Heart left ventricle (tissue), 16 donors: ENCODE measurements around the gene RGS5. TPM values are rescaled to one million over a fixed set of nuclear protein-coding genes. Genes with fewer than 3 reads are reported as not detected.
A peak's percentile ranks its signal among the peaks of the same experiment; 100 is the strongest.

Experiments
- ATAC-seq, 4 donors: fragments of 200-7000 bp; cut with Tn5 transposase; one replicate each; pipeline ENCODE4 v1.9.1; 2020 to 2022; ENCODE audit warnings: moderate library complexity in 4 of 4, mild to moderate bottlenecking in 3 of 4, moderate number of reproducible peaks in 1 of 4
- DNase-seq, 5 donors: peaks; one replicate each; pipeline ENCODE4 v3.0.0-alpha.2; 2020
- H3K27ac ChIP-seq, 12 donors: fragments of 200-600 bp; sonication (generic) in 4 of 12; one replicate each; pipeline versions ENCODE4 v1.5.0 to v1.8.0; 2016 to 2022; ENCODE audit warnings: mild to moderate bottlenecking in 2 of 12
- H3K27me3 ChIP-seq, 9 donors: fragments of 200-600 bp; sonication (generic) in 2 of 9; one replicate each; pipeline versions ENCODE4 v1.5.1 to v1.8.0; 2016 to 2022; ENCODE audit warnings: mild to moderate bottlenecking in 3 of 9
- H3K36me3 ChIP-seq, 9 donors: fragments of 200-600 bp; sonication (generic) in 2 of 9; one replicate each; pipeline versions ENCODE4 v1.5.0 to v1.8.0; 2018 to 2022; ENCODE audit warnings: mild to moderate bottlenecking in 2 of 9
- H3K4me1 ChIP-seq, 12 donors: fragments of 200-600 bp; sonication (generic) in 4 of 12; one replicate each; pipeline versions ENCODE4 v1.5.0 to v1.8.0; 2016 to 2022; ENCODE audit warnings: mild to moderate bottlenecking in 3 of 12
- H3K4me3 ChIP-seq, 12 donors: fragments of 200-600 bp; sonication (generic) in 4 of 12; one replicate each; pipeline versions ENCODE4 v1.5.0 to v1.8.0; 2017 to 2022; ENCODE audit warnings: mild to moderate bottlenecking in 9 of 12, moderate library complexity in 4 of 12
- H3K9me3 ChIP-seq, 12 donors: fragments of 200-600 bp; sonication (generic) in 4 of 12; one replicate each; pipeline versions ENCODE4 v1.5.0 to v1.8.0; 2016 to 2022; ENCODE audit warnings: mild to moderate bottlenecking in 1 of 12
- CTCF ChIP-seq, 12 donors: fragments of 200-600 bp; sonication (generic) in 4 of 12; IDR thresholded peaks; one replicate each; pipeline versions ENCODE4 v1.5.0 to v1.8.0; 2018 to 2022; ENCODE audit warnings: antibody characterized with exemption in 12 of 12, mild to moderate bottlenecking in 5 of 12
- POLR2A ChIP-seq, 2 donors: fragments of 450-650 bp; IDR thresholded peaks; one replicate each; pipeline ENCODE4 v1.6.1; 2017; ENCODE audit warnings: antibody characterized with exemption in 2 of 2, mild to moderate bottlenecking in 2 of 2, moderate library complexity in 2 of 2
- WGBS, 4 donors: extraction: QIAGEN DNeasy Blood & Tissue Kit in 2 of 4; methylation state at CpG; one replicate each; pipeline versions ENCODE4 v1.1.5 to v1.1.7; 2013 to 2018; 5-methylcytosine and 5-hydroxymethylcytosine counted together
- intact Hi-C, 10 donors: fragments of 100-400 bp; cut with DNase I; formaldehyde crosslinking; loops; one replicate each; pipeline versions ENCODE4 v1.11.1 to v1.14.2; 2022
- polyA plus RNA-seq, 2 donors: library from polyadenylated mRNA; stranded (reverse); fragments of 200-250 nt; gene quantifications; one replicate each; pipeline ENCODE4 v1.2.3, GENCODE V29; 2013
- total RNA-seq, 9 donors: library from RNA; depleted of rRNA in 2 of 9; stranded (reverse); fragments of >200 nt in 2 of 9; fragmentation: NEBNext Ultra II Directional in 3 of 9; extraction: Animal tissue kit (Norgen Biotek cat#: 25700) in 3 of 9; gene quantifications; one replicate each; pipeline versions ENCODE4 v1.1.0 to v1.2.4, GENCODE V29; 2016 to 2023
- donor health status: ischemic (EF 13 %, LVEDD 7.1; RV severe dilation, severe dysfunction).
- donor health status: healthy with polysubstance abuse.
- donor health status: DM: no; HTN: yes; CAD: no.
- donor health status: DM: no; HTN: no; CAD: no.
- donor health status: ischemic (EF 25% LVEDD 6.9; RV normal size, moderate dysfunction).
- donor health status: ischemic (EF 25% LVEDD 5.7; RV mildly dilated, moderate dysfunction).
- donor health status: healthy.
- donor health status: DM: yes; HTN: yes; CAD: no.
- donor health status: ischemic (EF 35%, LVEDD 5.7; RV mildly dilated, moderate dysfunction).
- donor health status: nonischemic (EF 11% LVEDD 7.7; RV severe dilation, severe dysfunction).
- donor health status: DM: yes; HTN: yes; CAD: no.
- donor health status: PGD.
- donor health status: ischemic (EF 29% LVEDD 5.4; RV normal size, mild dysfunction).
- donor health status: nonischemic (EF 23%, LVEDD 6.1; RV moderate dilation, normal function).

The RGS5 gene
- total and polyA plus RNA-seq, 11 donors: 63.3 to 439 (median 199) TPM

- Histone ChIP-seq H3K9me3 (no peaks in the 10 kb centered on the region), H3K4me3 (no peak overlapping the region), H3K4me1 (no peaks in the 10 kb centered on the region), H3K36me3 (no peaks in the 10 kb centered on the region), H3K27ac (no peak overlapping the region), H3K27me3 (no peaks in the 10 kb centered on the region)
- ATAC-seq: no peak
- TF ChIP-seq CTCF (IDR thresholded peaks at IDR 0.05): no peak
- no peak for TF ChIP-seq POLR2A (IDR thresholded peaks at IDR 0.05)
- DNase-seq: no peak
- intact Hi-C loops: no loop called here
Measured at GRCh38 chr1:163119707-163120106, 83.0 kb downstream of the RGS5 start.

- 54 to 89% (median 77%) methylated on average over 1 of the region's 1 CpG for WGBS, 4 donors
- TF ChIP-seq POLR2A (IDR thresholded peaks at IDR 0.05) (no peak), CTCF (IDR thresholded peaks at IDR 0.05) (no peak)
- H3K36me3 ChIP-seq: no peaks in the 10 kb centered on the region
- no peaks in the 10 kb centered on the region for H3K4me1 ChIP-seq
- DNase-seq (no peak), ATAC-seq (no peak)
- peaks cover 0 to 2% (median 0%) of the 10 kb centered on the region in 9 donors for H3K27me3 ChIP-seq
- intact Hi-C loops: no loop called here
- no peak overlapping the region for H3K27ac ChIP-seq
- H3K4me3 ChIP-seq: no peak overlapping the region
- H3K9me3 ChIP-seq: no peaks in the 10 kb centered on the region
Measured at GRCh38 chr1:163115887-163116286, 86.8 kb downstream of the RGS5 start.

- Histone ChIP-seq H3K4me3 (no peak overlapping the region), H3K27me3 (peaks cover 0 to 2% (median 0%) of the 10 kb centered on the region in 9 donors), H3K27ac (no peak overlapping the region), H3K36me3 (no peaks in the 10 kb centered on the region), H3K4me1 (peaks cover 0 to 14% (median 0%) of the 10 kb centered on the region in 12 donors), H3K9me3 (no peaks in the 10 kb centered on the region)
- DNase-seq (no peak), ATAC-seq (no peak)
- WGBS, 4 donors: 93 to 96% (median 94%) methylated on average over 5 of the region's 5 CpGs
- intact Hi-C loops: loop anchor here in 1 of 10 donors (10.0 kb wide), 1 partner anchor 57 kb away; no protein-coding TSS in a partner anchor
- TF ChIP-seq POLR2A (IDR thresholded peaks at IDR 0.05): no peak
Measured at GRCh38 chr1:163107655-163108054, 95.1 kb downstream of the RGS5 start.

GRCh38 chr1:163106364-163106987, 96.2 kb downstream of the RGS5 start:
- intact Hi-C loops: loop anchor here in 1 of 10 donors (10.0 kb wide), 1 partner anchor 58 kb away; no protein-coding TSS in a partner anchor
- ATAC-seq (peak in 1 of 4 donors; percentile 45), DNase-seq (no peak)
- Histone ChIP-seq H3K4me3 (no peak overlapping the region), H3K36me3 (no peaks in the 10 kb centered on the region), H3K27ac (peak overlapping the region in 4 of 12 donors; percentile 1 to 60 (median 26)), H3K9me3 (no peaks in the 10 kb centered on the region), H3K27me3 (no peaks in the 10 kb centered on the region), H3K4me1 (peaks cover 0 to 14% (median 0%) of the 10 kb centered on the region in 12 donors)
- 62 to 70% (median 68%) methylated on average over 2 of the region's 2 CpGs for WGBS, 4 donors
- TF ChIP-seq CTCF (IDR thresholded peaks at IDR 0.05): no peak
- TF ChIP-seq POLR2A (IDR thresholded peaks at IDR 0.05): no peak
